RWPE2 (cell line): ENCODE data around the gene C3orf18.

Experiments
- ATAC-seq: fragments of 200-7000 bp; cut with Tn5 transposase; 3 replicates; pipeline ENCODE4 v1.9.1; 2021; ENCODE audit warnings: low read depth
- DNase-seq: peaks from one replicate; pipeline ENCODE4 v3.0.0-alpha.2; 2020; ENCODE audit warnings: low spot score
- H3K27ac ChIP-seq: fragments of 450-650 bp; 2 replicates; pipeline ENCODE4 v1.5.1; 2017; ENCODE audit warnings: mild to moderate bottlenecking; ENCODE audit not compliant: poor library complexity, severe bottlenecking
- H3K27me3 ChIP-seq: fragments of 250-450 bp; sonication (Bioruptor Pico); 2 replicates; pipeline ENCODE4 v1.5.1; 2021; ENCODE audit warnings: mild to moderate bottlenecking, moderate library complexity; ENCODE audit not compliant: insufficient read depth, poor library complexity, severe bottlenecking
- H3K36me3 ChIP-seq: fragments of 250-450 bp; sonication (Bioruptor Pico); 2 replicates; pipeline ENCODE4 v1.5.1; 2020; ENCODE audit warnings: low read depth, mild to moderate bottlenecking, moderate library complexity
- H3K4me1 ChIP-seq: fragments of 250-450 bp; sonication (Bioruptor Pico); 2 replicates; pipeline ENCODE4 v1.5.1; 2021; ENCODE audit warnings: mild to moderate bottlenecking, moderate library complexity; ENCODE audit not compliant: insufficient read depth, poor library complexity, severe bottlenecking
- H3K4me3 ChIP-seq: fragments of 250-450 bp; sonication (Bioruptor Pico); 2 replicates; pipeline ENCODE4 v1.5.1; 2021; ENCODE audit warnings: mild to moderate bottlenecking, moderate library complexity; ENCODE audit not compliant: severe bottlenecking
- H3K9me3 ChIP-seq: fragments of 250-450 bp; sonication (Bioruptor Pico); 2 replicates; pipeline ENCODE4 v1.5.1; 2021; ENCODE audit warnings: mild to moderate bottlenecking, moderate library complexity; ENCODE audit not compliant: severe bottlenecking
- CTCF ChIP-seq: fragments of 450-650 bp; IDR thresholded peaks from one replicate; pipeline ENCODE4 v1.5.1; 2017; ENCODE audit warnings: mild to moderate bottlenecking, moderate library complexity; ENCODE audit not compliant: poor library complexity, severe bottlenecking

The C3orf18 gene

GRCh38 chr3:50591196-50591741 is 23.7 kb upstream of the C3orf18 start:
- no peaks in the 10 kb centered on the region for H3K9me3 ChIP-seq
- peak overlapping the region; percentile 52 for H3K27ac ChIP-seq
- no peaks in the 10 kb centered on the region for H3K36me3 ChIP-seq
- ATAC-seq (peak; percentile 2; the same call in 1 of the 3 replicates), DNase-seq (no peak)
- H3K4me1 ChIP-seq = peaks cover 9% of the 10 kb centered on the region
- peak; percentile 41 for TF ChIP-seq CTCF
- H3K27me3 ChIP-seq = no peaks in the 10 kb centered on the region
- no peak overlapping the region for H3K4me3 ChIP-seq

- no peak for ATAC-seq
These were observed 21.3 kb upstream of the C3orf18 start for GRCh38 chr3:50588759-50589433.

GRCh38 chr3:50587806-50588758 is 20.5 kb upstream of the C3orf18 start:
- Histone ChIP-seq H3K27me3 (no peaks in the 10 kb centered on the region), H3K4me3 (no peak overlapping the region), H3K36me3 (no peaks in the 10 kb centered on the region), H3K4me1 (peaks cover 9% of the 10 kb centered on the region), H3K9me3 (no peaks in the 10 kb centered on the region), H3K27ac (no peak overlapping the region)
- ATAC-seq (no peak), DNase-seq (no peak)
- no peak for TF ChIP-seq CTCF

More at GRCh38 chr3:50588759-50589433, 21.3 kb upstream of the C3orf18 start:
- H3K4me1 ChIP-seq = peaks cover 9% of the 10 kb centered on the region
- H3K4me3 ChIP-seq = no peak overlapping the region
- H3K36me3 ChIP-seq = no peaks in the 10 kb centered on the region
- H3K9me3 ChIP-seq = no peaks in the 10 kb centered on the region
- no peak for DNase-seq
- H3K27ac ChIP-seq = no peak overlapping the region
- no peak for TF ChIP-seq CTCF
- no peaks in the 10 kb centered on the region for H3K27me3 ChIP-seq

- Histone ChIP-seq H3K36me3 (no peaks in the 10 kb centered on the region), H3K4me3 (no peak overlapping the region), H3K27ac (no peak overlapping the region), H3K27me3 (no peaks in the 10 kb centered on the region), H3K9me3 (no peaks in the 10 kb centered on the region), H3K4me1 (peaks cover 7% of the 10 kb centered on the region)
- DNase-seq (no peak), ATAC-seq (peak; percentile 24; the same call in 1 of the 3 replicates)
- no peak for TF ChIP-seq CTCF
These were observed 19.8 kb upstream of the C3orf18 start for GRCh38 chr3:50587373-50587772.
